Progenitor cell of endocrine pancreas (in vitro differentiated cells): ENCODE data around the gene LIN7C. TPM values are rescaled to one million over a fixed set of nuclear protein-coding genes. Genes with fewer than 3 reads are reported as not detected.

Experiments
- DNase-seq: peaks from one replicate; pipeline ENCODE4 v3.0.0; 2021; ENCODE audit warnings: low spot score; ENCODE audit not compliant: unreplicated experiment
- H3K27ac Mint-ChIP-seq: 2 replicates; pipeline ENCODE4 v1.8.0; 2021; ENCODE audit warnings: mild to moderate bottlenecking, moderate library complexity, mixed read lengths
- H3K27me3 Mint-ChIP-seq: 2 replicates; pipeline ENCODE4 v1.8.0; 2021; ENCODE audit warnings: mixed read lengths
- H3K36me3 Mint-ChIP-seq: 2 replicates; pipeline ENCODE4 v1.8.0; 2022; ENCODE audit warnings: mixed read lengths; ENCODE audit not compliant: insufficient read depth
- H3K4me1 Mint-ChIP-seq: 2 replicates; pipeline ENCODE4 v1.8.0; 2021; ENCODE audit warnings: low read depth, mixed read lengths
- H3K4me3 Mint-ChIP-seq: 2 replicates; pipeline ENCODE4 v1.8.0; 2021; ENCODE audit warnings: low read depth, mild to moderate bottlenecking, moderate library complexity, mixed read lengths
- H3K9me3 Mint-ChIP-seq: 2 replicates; pipeline ENCODE4 v1.8.0; 2021; ENCODE audit warnings: low read depth, mixed read lengths
- total RNA-seq: library from RNA; stranded (reverse); gene quantifications from 2 replicates; pipeline ENCODE4 v1.2.1, GENCODE V29; 2021
- TF ChIP-seq, protein P1 (sequence below): fragments of 200-600 bp; sonication (generic); IDR thresholded peaks from one replicate; pipeline ENCODE4 v1.5.0; 2021; ENCODE audit warnings: antibody characterized with exemption, mild to moderate bottlenecking; ENCODE audit not compliant: unreplicated experiment

Gene LIN7C
- total RNA-seq, 1 donor from 2014 or later, result 38.2 TPM

DNA sequence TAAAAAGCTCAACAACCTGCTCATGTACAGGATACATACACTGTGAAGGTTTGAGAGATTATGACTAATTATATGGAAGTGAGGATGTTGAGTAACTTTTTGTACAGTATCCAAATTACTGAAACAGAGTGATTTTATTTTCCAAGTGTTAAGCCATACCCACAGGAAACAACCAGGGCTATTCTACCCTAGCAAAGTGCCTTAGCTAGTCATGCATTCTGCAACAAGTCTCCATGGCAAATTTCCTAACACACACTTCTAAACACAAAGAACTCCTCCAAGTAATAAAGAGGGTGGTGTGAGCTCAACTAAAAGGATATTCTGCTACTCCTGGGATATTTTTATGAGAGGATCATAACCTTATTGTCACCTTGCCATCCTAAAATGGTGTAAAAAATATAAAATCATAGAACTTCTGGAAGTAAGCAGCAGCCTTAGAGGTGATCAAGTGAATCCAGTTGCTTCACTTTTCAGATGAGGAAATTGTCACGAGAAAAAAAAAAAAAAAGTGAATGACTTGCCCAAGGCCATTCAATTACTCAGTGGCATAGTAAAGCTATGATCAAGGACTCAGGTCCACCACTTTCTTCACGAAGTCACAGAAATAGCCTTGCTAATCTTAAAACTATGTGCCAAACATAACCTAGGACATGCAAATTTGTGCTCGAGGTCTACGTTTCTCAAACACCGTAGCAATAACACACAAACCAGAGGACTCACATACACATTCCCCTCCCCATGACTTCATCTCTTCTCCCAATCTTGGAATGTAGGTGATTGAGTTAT, 38.2 kb downstream of the LIN7C start:
- peaks cover 64% of the 10 kb centered on the region for H3K4me1 Mint-ChIP-seq
- H3K9me3 Mint-ChIP-seq, result no peaks in the 10 kb centered on the region
- TF ChIP-seq, protein P1, sequence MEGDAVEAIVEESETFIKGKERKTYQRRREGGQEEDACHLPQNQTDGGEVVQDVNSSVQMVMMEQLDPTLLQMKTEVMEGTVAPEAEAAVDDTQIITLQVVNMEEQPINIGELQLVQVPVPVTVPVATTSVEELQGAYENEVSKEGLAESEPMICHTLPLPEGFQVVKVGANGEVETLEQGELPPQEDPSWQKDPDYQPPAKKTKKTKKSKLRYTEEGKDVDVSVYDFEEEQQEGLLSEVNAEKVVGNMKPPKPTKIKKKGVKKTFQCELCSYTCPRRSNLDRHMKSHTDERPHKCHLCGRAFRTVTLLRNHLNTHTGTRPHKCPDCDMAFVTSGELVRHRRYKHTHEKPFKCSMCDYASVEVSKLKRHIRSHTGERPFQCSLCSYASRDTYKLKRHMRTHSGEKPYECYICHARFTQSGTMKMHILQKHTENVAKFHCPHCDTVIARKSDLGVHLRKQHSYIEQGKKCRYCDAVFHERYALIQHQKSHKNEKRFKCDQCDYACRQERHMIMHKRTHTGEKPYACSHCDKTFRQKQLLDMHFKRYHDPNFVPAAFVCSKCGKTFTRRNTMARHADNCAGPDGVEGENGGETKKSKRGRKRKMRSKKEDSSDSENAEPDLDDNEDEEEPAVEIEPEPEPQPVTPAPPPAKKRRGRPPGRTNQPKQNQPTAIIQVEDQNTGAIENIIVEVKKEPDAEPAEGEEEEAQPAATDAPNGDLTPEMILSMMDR, result no peak
- H3K36me3 Mint-ChIP-seq, result peaks cover 6% of the 10 kb centered on the region
- H3K27ac Mint-ChIP-seq, result peak overlapping the region; percentile 93
- DNase-seq, result no peak
- H3K27me3 Mint-ChIP-seq, result no peaks in the 10 kb centered on the region
- H3K4me3 Mint-ChIP-seq, result peak overlapping the region; percentile 84

DNA sequence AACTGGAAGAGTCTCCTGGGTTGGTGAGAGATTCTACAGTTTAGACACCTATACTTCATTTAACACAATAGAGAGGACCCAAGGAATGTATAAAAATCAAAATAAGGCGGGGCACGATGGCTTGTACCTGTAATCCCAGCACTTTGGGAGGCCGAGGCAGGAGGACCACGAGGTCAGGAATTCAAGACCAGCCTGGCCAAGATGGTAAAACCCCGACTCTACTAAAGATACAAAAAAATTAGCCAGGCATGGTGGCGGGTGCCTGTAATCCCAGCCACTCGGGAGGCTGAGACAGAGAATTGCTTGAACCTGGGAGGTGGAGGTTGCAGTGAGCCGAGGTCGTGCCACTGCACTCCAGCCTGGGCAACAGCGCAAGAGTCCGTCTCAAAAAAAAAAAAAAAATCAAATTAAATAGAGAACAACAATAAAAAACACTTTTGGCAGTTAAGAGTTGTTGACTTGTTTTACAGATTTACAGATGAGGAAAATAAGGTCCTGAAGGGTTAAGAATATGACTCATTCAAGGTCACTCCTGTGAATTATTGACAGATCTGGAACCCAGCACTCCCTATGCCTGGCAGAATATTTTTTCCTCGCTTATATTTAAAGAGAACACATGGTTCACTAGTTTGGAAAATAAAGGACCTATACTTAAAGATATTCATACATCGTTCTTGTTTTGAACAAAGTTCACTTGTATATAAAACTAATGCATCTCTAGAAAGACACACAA, 39.2 kb downstream of the LIN7C start:
- no peak for DNase-seq
- H3K27me3 Mint-ChIP-seq, result no peaks in the 10 kb centered on the region
- TF ChIP-seq, protein P1, result no peak
- H3K9me3 Mint-ChIP-seq, result no peaks in the 10 kb centered on the region
- peaks cover 66% of the 10 kb centered on the region for H3K4me1 Mint-ChIP-seq
- H3K27ac Mint-ChIP-seq, result peak overlapping the region; percentile 94
- H3K4me3 Mint-ChIP-seq, result peak overlapping the region; percentile 84
- H3K36me3 Mint-ChIP-seq, result peaks cover 8% of the 10 kb centered on the region

DNA sequence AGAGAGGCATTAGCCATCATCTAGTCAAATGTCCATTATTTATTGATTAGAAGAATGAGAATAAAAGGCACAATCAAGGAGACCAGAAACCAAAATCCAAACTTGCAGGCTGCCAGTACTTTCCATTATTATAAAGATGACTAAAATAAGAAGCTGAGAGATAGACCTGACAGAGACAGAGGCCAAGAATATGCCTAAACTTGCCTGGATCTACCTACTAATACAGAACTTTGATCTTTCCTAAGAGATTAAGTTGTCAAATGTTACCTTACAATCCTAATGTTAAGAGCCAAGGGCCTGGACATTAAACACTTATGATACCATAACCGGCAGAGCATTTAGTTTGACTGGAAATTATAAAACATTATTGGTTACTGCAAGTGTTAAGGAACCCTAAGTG, 40.2 kb downstream of the LIN7C start:
- H3K36me3 Mint-ChIP-seq, result peaks cover 8% of the 10 kb centered on the region
- no peak for DNase-seq
- TF ChIP-seq, protein P1, result no peak
- H3K27ac Mint-ChIP-seq, result peak overlapping the region; percentile 94
- H3K4me3 Mint-ChIP-seq, result peak overlapping the region; percentile 46
- peaks cover 72% of the 10 kb centered on the region for H3K4me1 Mint-ChIP-seq
- no peaks in the 10 kb centered on the region for H3K9me3 Mint-ChIP-seq
- no peaks in the 10 kb centered on the region for H3K27me3 Mint-ChIP-seq

DNA sequence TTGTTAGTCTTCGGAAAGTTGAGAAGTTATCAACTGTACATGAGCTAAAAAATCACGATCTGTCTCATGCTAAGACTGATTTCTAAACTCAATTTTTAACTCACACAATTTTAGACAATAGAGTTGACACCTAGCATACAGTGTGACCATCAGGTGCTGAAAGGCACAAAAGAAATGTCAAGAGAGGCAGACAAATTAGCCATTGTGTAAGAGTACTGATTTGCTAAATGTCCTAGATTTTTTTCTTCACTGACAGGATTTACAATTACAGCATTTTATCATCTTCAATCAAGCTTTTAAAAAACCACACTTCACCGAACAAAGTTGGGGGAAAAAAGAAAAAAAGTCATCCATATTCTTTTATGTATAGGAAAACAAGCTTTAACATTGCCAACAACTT, 40.9 kb downstream of the LIN7C start:
- TF ChIP-seq, protein P1, result no peak
- Mint-ChIP-seq H3K27ac (peak overlapping the region; percentile 91), H3K9me3 (no peaks in the 10 kb centered on the region), H3K36me3 (peaks cover 8% of the 10 kb centered on the region), H3K4me3 (peak overlapping the region; percentile 59), H3K4me1 (peaks cover 74% of the 10 kb centered on the region), H3K27me3 (no peaks in the 10 kb centered on the region)
- DNase-seq, result no peak

DNA sequence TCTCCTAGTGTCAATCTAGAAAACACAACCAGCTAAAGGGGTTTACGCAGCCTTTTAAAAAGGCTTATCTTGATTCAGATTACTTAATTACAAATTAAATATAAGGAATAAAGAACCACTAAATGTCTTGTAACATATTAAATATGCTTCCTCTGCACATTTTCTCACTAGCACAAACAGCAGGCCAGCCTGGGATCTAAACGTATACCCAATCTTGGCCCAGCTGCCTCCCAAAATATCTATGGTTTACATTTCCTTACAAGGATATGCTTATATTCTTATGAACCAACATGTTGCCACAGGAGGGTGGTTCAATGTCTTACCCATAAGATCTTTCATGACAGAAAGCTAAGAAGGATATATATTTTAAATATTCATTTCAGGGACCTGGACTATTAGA, 41.7 kb downstream of the LIN7C start:
- Mint-ChIP-seq H3K27me3 (no peaks in the 10 kb centered on the region), H3K4me3 (peak overlapping the region; percentile 59), H3K9me3 (no peaks in the 10 kb centered on the region), H3K27ac (peak overlapping the region; percentile 91), H3K36me3 (peaks cover 8% of the 10 kb centered on the region), H3K4me1 (peaks cover 74% of the 10 kb centered on the region)
- TF ChIP-seq, protein P1, result no peak
- DNase-seq, result no peak
